ENCODE data around the gene RBM28. TPM values are rescaled to one million over a fixed set of nuclear protein-coding genes. Genes with fewer than 3 reads are reported as not detected.
A peak's percentile ranks its signal among the peaks of the same experiment; 100 is the strongest.

RBM28 gene
- total and polyA plus RNA-seq, 2 of the 8 experiments (the other 6 are each of a cell fraction or from before 2014, with no cell fraction given), result 12.8 to 65.3 TPM

GRCh38 chr7:128302139-128302538, 41.6 kb downstream of the RBM28 start:
- no peak overlapping the region for H2BK12ac ChIP-seq (ENCODE audit: low read depth, low read length)
- POLR2A ChIA-PET (ENCODE audit: partially characterized antibody), result interaction anchor here (2.2 to 5.8 kb wide), 2 partner anchors 30 to 35 kb away, joined by 7 to 25 read pairs; no protein-coding TSS in a partner anchor
- no peak for DNase-seq (ENCODE audit: low read depth in 1 of 2, low spot score in 2 of 2)
- H4K20me1 ChIP-seq (replicated peaks in 1 of 2; ENCODE audit: control insufficient read depth in 1 of 2, insufficient read depth in 2 of 2, low read length in 2 of 2), result peaks cover 0 to 2% of the 10 kb centered on the region in 2 experiments
- no peak overlapping the region for H2BK120ac ChIP-seq (replicated peaks; ENCODE audit: low read depth, low read length)
- CTCF ChIA-PET (ENCODE audit: partially characterized antibody), result interaction anchor here (1.0 to 2.2 kb wide), 4 partner anchors 9 to 78 kb away, joined by 3 to 8 read pairs (median 5); no protein-coding TSS in a partner anchor
- H3K4me2 ChIP-seq (ENCODE audit: insufficient read depth in 1 of 2, low read depth in 2 of 2, low read length in 2 of 2), result no peak overlapping the region
- H4K91ac ChIP-seq (replicated peaks; ENCODE audit: insufficient read length, low read length), result no peak overlapping the region
- H2AFZ ChIP-seq (ENCODE audit: low read length), result no peak overlapping the region
- FAIRE-seq, result no peak
- H2BK20ac ChIP-seq (ENCODE audit: low read length), result no peak overlapping the region
- H3K79me1 ChIP-seq (ENCODE audit: low read depth, low read length), result no peaks in the 10 kb centered on the region
- no peaks in the 10 kb centered on the region for H3K79me2 ChIP-seq (ENCODE audit: control insufficient read depth in 1 of 2, insufficient read depth in 2 of 2, low read length in 2 of 2)
- WGBS, 2 experiments (ENCODE audit: extremely low coverage in 1 of 2, insufficient coverage in 1 of 2, insufficient read length in 1 of 2, insufficient replicate concordance in 2 of 2, low coverage in 1 of 2, low lambda C conversion rate in 2 of 2, missing lambda C conversion rate in 1 of 2), result 90% methylated on average over 10 of the region's 10 CpGs; no CpG with 5 or more reads in 1 of the 2 experiments
- H3K18ac ChIP-seq (ENCODE audit: extremely low read depth, low read length), result no peak overlapping the region
- no peak overlapping the region for H3K4me3 ChIP-seq (ENCODE audit: extremely low read depth in 1 of 4, insufficient read depth in 2 of 4, low read depth in 3 of 4, low read length in 4 of 4)
- peaks cover 9 to 22% (median 16%) of the 10 kb centered on the region in 4 experiments for H3K4me1 ChIP-seq (replicated peaks in 1 of 4; ENCODE audit: control insufficient read depth in 3 of 4, insufficient read depth in 4 of 4, low read length in 3 of 4)
- 0 out of 2 replicates have a peak overlapping the region, but pooled peaks have one; percentile 5 for H4K8ac ChIP-seq (ENCODE audit: extremely low read depth, insufficient read depth, low read length)
- no peak overlapping the region for H2AK5ac ChIP-seq (ENCODE audit: low read depth, low read length)
- H3K56ac ChIP-seq (replicated peaks; ENCODE audit: insufficient read length, low read depth, low read length), result no peak overlapping the region
- H3K14ac ChIP-seq (ENCODE audit: insufficient read length), result no peak overlapping the region
- no peak overlapping the region for H3K23ac ChIP-seq (ENCODE audit: insufficient read length)
- no peak overlapping the region for H4K5ac ChIP-seq (ENCODE audit: insufficient read length, low read depth, low read length)
- peaks cover 5 to 27% (median 16%) of the 10 kb centered on the region in 4 experiments for H3K36me3 ChIP-seq (ENCODE audit: control insufficient read depth in 2 of 4, insufficient read depth in 4 of 4, low read length in 3 of 4)
- H3K4ac ChIP-seq (replicated peaks; ENCODE audit: insufficient read length, low read depth, low read length), result no peak overlapping the region
- no peak for TF ChIP-seq CTBP2 (IDR thresholded peaks at IDR 0.05; ENCODE audit: borderline replicate concordance, insufficient read depth, insufficient read length, low read length)
- no peak for TF ChIP-seq CBX8 (IDR thresholded peaks at IDR 0.05; ENCODE audit: borderline replicate concordance, low read depth, low read length)
- no peak for TF ChIP-seq MAFK (IDR thresholded peaks at IDR 0.05; ENCODE audit: low read depth, low read length)
- TF ChIP-seq YY1 (IDR thresholded peaks at IDR 0.05; ENCODE audit: low read depth, low read length), result no peak
- no peak for TF ChIP-seq MAX (IDR thresholded peaks at IDR 0.05)
- TF ChIP-seq RXRA (IDR thresholded peaks at IDR 0.05; ENCODE audit: insufficient read depth, low read depth, low read length), result no peak
- no peak for TF ChIP-seq ASH2L (IDR thresholded peaks at IDR 0.05; ENCODE audit: low read length)
- TF ChIP-seq NANOG (IDR thresholded peaks at IDR 0.05; ENCODE audit: insufficient read depth, low read depth, low read length, poor library complexity, severe bottlenecking), result no peak
- TF ChIP-seq RNF2 (IDR thresholded peaks at IDR 0.05; ENCODE audit: borderline replicate concordance, low read depth, low read length, missing control alignments, poor library complexity, severe bottlenecking), result no peak
- H3K9me3 ChIP-seq (ENCODE audit: insufficient read depth in 2 of 2, low read depth in 1 of 2, low read length in 1 of 2), result no peaks in the 10 kb centered on the region
- H2BK5ac ChIP-seq (ENCODE audit: low read depth, low read length), result no peak overlapping the region
- no peak overlapping the region for H3K9ac ChIP-seq (replicated peaks in 1 of 4; ENCODE audit: extremely low read depth in 1 of 4, low read depth in 3 of 4, low read length in 3 of 4)
- H3K27me3 ChIP-seq (replicated peaks in 1 of 4; ENCODE audit: control insufficient read depth in 3 of 4, extremely low read depth in 1 of 4, insufficient read depth in 3 of 4, low read length in 3 of 4), result no peaks in the 10 kb centered on the region
- H3K23me2 ChIP-seq (ENCODE audit: low read depth, low read length), result no peaks in the 10 kb centered on the region
- H3K27ac ChIP-seq (ENCODE audit: low read depth, low read length), result no peak overlapping the region
- no peak overlapping the region for H2BK15ac ChIP-seq (ENCODE audit: low read length)
